Measurements from ENCODE around the gene BHLHE40.

The BHLHE40 gene

GRCh38 chr3:5022187-5022965 lies 43.1 kb downstream of the BHLHE40 start:
- DNase-seq: no peak

GRCh38 chr3:5022966-5023776 lies 43.9 kb downstream of the BHLHE40 start:
- DNase-seq: peak in 1 of 2 donors; percentile 44

GRCh38 chr3:5023777-5024346 lies 44.6 kb downstream of the BHLHE40 start:
- DNase-seq: no peak

GRCh38 chr3:5026046-5026362 lies 46.8 kb downstream of the BHLHE40 start:
- DNase-seq: no peak

- DNase-seq: no peak
Observed at GRCh38 chr3:5029715-5030114, 50.5 kb downstream of the BHLHE40 start.

- no peak for DNase-seq
Observed at GRCh38 chr3:5030152-5030551, 50.9 kb downstream of the BHLHE40 start.

GRCh38 chr3:5032844-5033243 lies 53.6 kb downstream of the BHLHE40 start:
- no peak for DNase-seq
